Tibial nerve (tissue), 4 donors: ENCODE measurements around the gene ROR1.

ENCODE experiments used
- CTCF ChIP-seq, 5 experiments: fragments of 200-600 bp in 3 of 5; fragments of 450-650 bp in 2 of 5; sonication (generic) in 3 of 5; IDR thresholded peaks; one replicate each; pipeline ENCODE4 v1.5.1; 2016 to 2019; ENCODE audit warnings: antibody characterized with exemption in 5 of 5, mild to moderate bottlenecking in 3 of 5, moderate library complexity in 2 of 5
- EP300 ChIP-seq, 2 donors: sonication (generic); formaldehyde crosslinking; IDR thresholded peaks; one replicate each; pipeline ENCODE4 v1.6.1; 2017; ENCODE audit warnings: antibody characterized with exemption in 2 of 2, mild to moderate bottlenecking in 1 of 2
- POLR2A ChIP-seq, 2 donors: fragments of 450-650 bp; IDR thresholded peaks; one replicate each; pipeline ENCODE4 v1.6.1; 2017; ENCODE audit warnings: antibody characterized with exemption in 2 of 2, mild to moderate bottlenecking in 2 of 2, moderate library complexity in 2 of 2

GRCh38 chr1:63724375-63724899 lies 49.4 kb upstream of the ROR1 start:
- TF ChIP-seq CTCF (IDR thresholded peaks at IDR 0.05) (no peak), EP300 (IDR thresholded peaks at IDR 0.05) (no peak), POLR2A (IDR thresholded peaks at IDR 0.05) (no peak)
